ENCODE data around the gene ADCYAP1. TPM values are rescaled to one million over a fixed set of nuclear protein-coding genes. Genes with fewer than 3 reads are reported as not detected.

Gene ADCYAP1
- total RNA-seq, 2 experiments from 2014 or later: not detected

- Histone ChIP-seq H3K27me3 (ENCODE audit: control insufficient read depth in 1 of 2, insufficient read depth in 2 of 2, low read length in 2 of 2) (peaks cover 59 to 82% of the 10 kb centered on the region in 2 experiments), H3K36me3 (ENCODE audit: insufficient read depth, low read length) (no peaks in the 10 kb centered on the region), H3K4me3 (ENCODE audit: low read length) (peak overlapping the region; percentile 43), H3K9me3 (ENCODE audit: control insufficient read depth in 1 of 2, insufficient read depth in 1 of 2, low read length in 2 of 2) (peaks cover 0 to 47% of the 10 kb centered on the region in 2 experiments), H3K27ac (ENCODE audit: low read depth in 1 of 2, low read length in 2 of 2) (no peak overlapping the region), H3K4me1 (ENCODE audit: insufficient read depth, low read length) (peaks cover 40% of the 10 kb centered on the region)
- no peak for DNase-seq
- intact Hi-C loops (cut with DNase I, micrococcal nuclease): no loop called here
- POLR2A ChIA-PET: no interaction called here
- H3K4me3 Mint-ChIP-seq: peak overlapping the region; percentile 35
- H3K27ac Mint-ChIP-seq: no peak overlapping the region
- peaks cover 82% of the 10 kb centered on the region for H3K27me3 Mint-ChIP-seq
- TF ChIP-seq, protein P1, sequence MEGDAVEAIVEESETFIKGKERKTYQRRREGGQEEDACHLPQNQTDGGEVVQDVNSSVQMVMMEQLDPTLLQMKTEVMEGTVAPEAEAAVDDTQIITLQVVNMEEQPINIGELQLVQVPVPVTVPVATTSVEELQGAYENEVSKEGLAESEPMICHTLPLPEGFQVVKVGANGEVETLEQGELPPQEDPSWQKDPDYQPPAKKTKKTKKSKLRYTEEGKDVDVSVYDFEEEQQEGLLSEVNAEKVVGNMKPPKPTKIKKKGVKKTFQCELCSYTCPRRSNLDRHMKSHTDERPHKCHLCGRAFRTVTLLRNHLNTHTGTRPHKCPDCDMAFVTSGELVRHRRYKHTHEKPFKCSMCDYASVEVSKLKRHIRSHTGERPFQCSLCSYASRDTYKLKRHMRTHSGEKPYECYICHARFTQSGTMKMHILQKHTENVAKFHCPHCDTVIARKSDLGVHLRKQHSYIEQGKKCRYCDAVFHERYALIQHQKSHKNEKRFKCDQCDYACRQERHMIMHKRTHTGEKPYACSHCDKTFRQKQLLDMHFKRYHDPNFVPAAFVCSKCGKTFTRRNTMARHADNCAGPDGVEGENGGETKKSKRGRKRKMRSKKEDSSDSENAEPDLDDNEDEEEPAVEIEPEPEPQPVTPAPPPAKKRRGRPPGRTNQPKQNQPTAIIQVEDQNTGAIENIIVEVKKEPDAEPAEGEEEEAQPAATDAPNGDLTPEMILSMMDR (IDR thresholded peaks at IDR 0.05): no peak
- peaks cover 2% of the 10 kb centered on the region for H3K9me3 Mint-ChIP-seq
- CTCF ChIA-PET: no interaction called here
- H3K4me1 Mint-ChIP-seq (ENCODE audit: low read depth): peaks cover 17% of the 10 kb centered on the region
- ATAC-seq (ENCODE audit: poor library complexity): no peak
- H3K36me3 Mint-ChIP-seq (ENCODE audit: low read depth): no peaks in the 10 kb centered on the region
Observed at GRCh38 chr18:908758-909724, 4.4 kb downstream of the ADCYAP1 start.

DNA sequence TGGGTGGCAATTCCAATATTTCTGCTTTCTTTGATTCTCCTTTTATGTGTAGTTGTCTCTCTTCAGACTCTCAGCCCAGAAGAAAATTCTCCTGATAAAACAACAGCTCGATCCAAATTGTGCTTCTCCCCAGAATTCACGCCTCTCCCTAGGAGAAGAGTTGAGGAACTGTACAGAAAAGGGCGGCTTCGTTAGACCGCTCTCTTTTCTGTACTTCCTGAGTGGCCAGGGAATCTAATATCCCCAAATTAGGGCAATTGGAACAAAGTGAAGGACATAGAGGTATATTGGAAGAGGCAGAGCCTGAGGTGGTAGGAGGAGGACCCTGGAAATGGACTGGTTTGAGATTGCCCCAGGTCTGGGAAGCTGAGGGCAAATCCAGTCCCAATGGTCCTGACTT is 5.6 kb downstream of the ADCYAP1 start:
- no peaks in the 10 kb centered on the region for H3K36me3 Mint-ChIP-seq (ENCODE audit: low read depth)
- no peaks in the 10 kb centered on the region for H3K36me3 ChIP-seq (ENCODE audit: insufficient read depth, low read length)
- CTCF ChIA-PET: no interaction called here
- DNase-seq (no peak), ATAC-seq (ENCODE audit: poor library complexity) (no peak)
- H3K4me1 Mint-ChIP-seq (ENCODE audit: low read depth): peaks cover 10% of the 10 kb centered on the region
- H3K4me1 ChIP-seq (ENCODE audit: insufficient read depth, low read length): peaks cover 36% of the 10 kb centered on the region
- peaks cover 49 to 70% of the 10 kb centered on the region in 2 experiments for H3K27me3 ChIP-seq (ENCODE audit: control insufficient read depth in 1 of 2, insufficient read depth in 2 of 2, low read length in 2 of 2)
- POLR2A ChIA-PET: no interaction called here
- no peaks in the 10 kb centered on the region for H3K9me3 Mint-ChIP-seq
- no peak overlapping the region for H3K27ac Mint-ChIP-seq
- H3K4me3 ChIP-seq (ENCODE audit: low read length): no peak overlapping the region
- H3K9me3 ChIP-seq (ENCODE audit: control insufficient read depth in 1 of 2, insufficient read depth in 1 of 2, low read length in 2 of 2): peaks cover 0 to 36% of the 10 kb centered on the region in 2 experiments
- no peak overlapping the region for H3K4me3 Mint-ChIP-seq
- no peak overlapping the region for H3K27ac ChIP-seq (ENCODE audit: low read depth in 1 of 2, low read length in 2 of 2)
- H3K27me3 Mint-ChIP-seq: peaks cover 79% of the 10 kb centered on the region
- intact Hi-C loops (cut with DNase I, micrococcal nuclease): no loop called here
- TF ChIP-seq, protein P1 (IDR thresholded peaks at IDR 0.05): no peak

GRCh38 chr18:911025-911424 is 6.4 kb downstream of the ADCYAP1 start:
- no peak overlapping the region for H3K4me3 Mint-ChIP-seq
- Histone ChIP-seq H3K4me1 (ENCODE audit: insufficient read depth, low read length) (peaks cover 34% of the 10 kb centered on the region), H3K27me3 (ENCODE audit: control insufficient read depth in 1 of 2, insufficient read depth in 2 of 2, low read length in 2 of 2) (peaks cover 41 to 62% of the 10 kb centered on the region in 2 experiments), H3K4me3 (ENCODE audit: low read length) (no peak overlapping the region), H3K9me3 (ENCODE audit: control insufficient read depth in 1 of 2, insufficient read depth in 1 of 2, low read length in 2 of 2) (peaks cover 0 to 28% of the 10 kb centered on the region in 2 experiments), H3K27ac (ENCODE audit: low read depth in 1 of 2, low read length in 2 of 2) (no peak overlapping the region), H3K36me3 (ENCODE audit: insufficient read depth, low read length) (no peaks in the 10 kb centered on the region)
- no peaks in the 10 kb centered on the region for H3K36me3 Mint-ChIP-seq (ENCODE audit: low read depth)
- DNase-seq (no peak), ATAC-seq (ENCODE audit: poor library complexity) (no peak)
- peaks cover 7% of the 10 kb centered on the region for H3K4me1 Mint-ChIP-seq (ENCODE audit: low read depth)
- no peak overlapping the region for H3K27ac Mint-ChIP-seq
- no peaks in the 10 kb centered on the region for H3K9me3 Mint-ChIP-seq
- TF ChIP-seq, protein P1 (IDR thresholded peaks at IDR 0.05): no peak
- ChIA-PET POLR2A (no interaction called here), CTCF (no interaction called here)
- intact Hi-C loops (cut with DNase I, micrococcal nuclease): no loop called here
- H3K27me3 Mint-ChIP-seq: peaks cover 82% of the 10 kb centered on the region

Data from CD4-positive, alpha-beta T cell (primary cell).